ENCODE results near the gene KSR1. TPM values are rescaled to one million over a fixed set of nuclear protein-coding genes. Genes with fewer than 3 reads are reported as not detected.

KSR1 gene
- total RNA-seq, 1 donor from 2014 or later = 40.3 TPM

GRCh38 chr17:27535178-27535928 lies 79.1 kb downstream of the KSR1 start:
- Histone ChIP-seq H3K4me1 (peaks cover 72% of the 10 kb centered on the region), H3K4me3 (no peak overlapping the region), H3K27ac (peak overlapping the region; percentile 43), H3K9me3 (no peaks in the 10 kb centered on the region), H3K27me3 (no peaks in the 10 kb centered on the region), H3K36me3 (no peaks in the 10 kb centered on the region)
- intact Hi-C loops (cut with DNase I) = no loop called here
- no peak for TF ChIP-seq POLR2AphosphoS5 (IDR thresholded peaks at IDR 0.05; ENCODE audit: insufficient read depth in 1 of 2, low read depth in 1 of 2)
- DNase-seq (ENCODE audit: extremely low spot score in 2 of 2) = no peak

GRCh38 chr17:27535975-27536374 lies 79.7 kb downstream of the KSR1 start:
- no peak for TF ChIP-seq POLR2AphosphoS5 (IDR thresholded peaks at IDR 0.05; ENCODE audit: insufficient read depth in 1 of 2, low read depth in 1 of 2)
- no peak for TF ChIP-seq CTCF (IDR thresholded peaks at IDR 0.05)
- TF ChIP-seq POLR2A (IDR thresholded peaks at IDR 0.05) = no peak
- Histone ChIP-seq H3K9me3 (no peaks in the 10 kb centered on the region), H3K4me3 (no peak overlapping the region), H3K4me1 (peaks cover 72% of the 10 kb centered on the region), H3K27ac (peak overlapping the region; percentile 43), H3K27me3 (no peaks in the 10 kb centered on the region), H3K36me3 (no peaks in the 10 kb centered on the region)
- intact Hi-C loops (cut with DNase I) = no loop called here
- DNase-seq (ENCODE audit: extremely low spot score in 2 of 2) = no peak

GRCh38 chr17:27536781-27537180 lies 80.5 kb downstream of the KSR1 start:
- H3K27me3 ChIP-seq = no peaks in the 10 kb centered on the region
- H3K27ac ChIP-seq = peak overlapping the region; percentile 43
- intact Hi-C loops (cut with DNase I) = no loop called here
- TF ChIP-seq POLR2AphosphoS5 (IDR thresholded peaks at IDR 0.05; ENCODE audit: insufficient read depth in 1 of 2, low read depth in 1 of 2) (no peak), CTCF (IDR thresholded peaks at IDR 0.05) (no peak), POLR2A (IDR thresholded peaks at IDR 0.05) (no peak)
- H3K4me3 ChIP-seq = no peak overlapping the region
- no peaks in the 10 kb centered on the region for H3K36me3 ChIP-seq
- H3K4me1 ChIP-seq = peaks cover 72% of the 10 kb centered on the region
- no peaks in the 10 kb centered on the region for H3K9me3 ChIP-seq
- no peak for DNase-seq (ENCODE audit: extremely low spot score in 2 of 2)

- Histone ChIP-seq H3K36me3 (no peaks in the 10 kb centered on the region), H3K27ac (peak overlapping the region; percentile 73), H3K9me3 (no peaks in the 10 kb centered on the region), H3K27me3 (no peaks in the 10 kb centered on the region), H3K4me1 (peaks cover 67% of the 10 kb centered on the region), H3K4me3 (no peak overlapping the region)
- no peak for DNase-seq (ENCODE audit: extremely low spot score in 2 of 2)
- no peak for TF ChIP-seq POLR2A (IDR thresholded peaks at IDR 0.05)
- TF ChIP-seq CTCF (IDR thresholded peaks at IDR 0.05) = no peak
- TF ChIP-seq POLR2AphosphoS5 (IDR thresholded peaks at IDR 0.05; ENCODE audit: insufficient read depth in 1 of 2, low read depth in 1 of 2) = no peak
- intact Hi-C loops (cut with DNase I) = no loop called here
Observed at GRCh38 chr17:27538156-27538955, 82.1 kb downstream of the KSR1 start.

- no peaks in the 10 kb centered on the region for H3K36me3 ChIP-seq
- H3K4me1 ChIP-seq = peaks cover 59% of the 10 kb centered on the region
- H3K27me3 ChIP-seq = no peaks in the 10 kb centered on the region
- TF ChIP-seq CTCF (IDR thresholded peaks at IDR 0.05) = no peak
- TF ChIP-seq POLR2AphosphoS5 (IDR thresholded peaks at IDR 0.05; ENCODE audit: insufficient read depth in 1 of 2, low read depth in 1 of 2) = no peak
- TF ChIP-seq POLR2A (IDR thresholded peaks at IDR 0.05) = no peak
- intact Hi-C loops (cut with DNase I) = no loop called here
- no peak overlapping the region for H3K4me3 ChIP-seq
- peak overlapping the region; percentile 73 for H3K27ac ChIP-seq
- H3K9me3 ChIP-seq = no peaks in the 10 kb centered on the region
- no peak for DNase-seq (ENCODE audit: extremely low spot score in 2 of 2)
Observed at GRCh38 chr17:27539152-27539551, 82.9 kb downstream of the KSR1 start.

All from vagina (tissue), 2 donors.